ENCODE measurements around the gene RAB39B. TPM values are rescaled to one million over a fixed set of nuclear protein-coding genes. Genes with fewer than 3 reads are reported as not detected.
A peak's percentile ranks its signal among the peaks of the same experiment; 100 is the strongest.
"Not testable (repeated sequence)": the region's sequence is repeated elsewhere in the genome, so short reads cannot be mapped to it uniquely, and the experiment has no call there.

RAB39B gene
- total RNA-seq, 2 donors from 2014 or later = 10.2 to 10.3 TPM

- ATAC-seq (replicated peaks) = peak; percentile 61
- peaks cover 84% of the 10 kb centered on the region for H3K36me3 Mint-ChIP-seq (ENCODE audit: low read depth)
- peak overlapping the region; percentile 82 for H3K27ac Mint-ChIP-seq
- H3K27me3 Mint-ChIP-seq = no peaks in the 10 kb centered on the region
- peak overlapping the region; percentile 42 for H3K4me3 Mint-ChIP-seq
- H3K9me3 Mint-ChIP-seq = no peaks in the 10 kb centered on the region
- H3K4me1 Mint-ChIP-seq = peaks cover 17% of the 10 kb centered on the region
These were observed 33.1 kb downstream of the RAB39B start for GRCh38 chrX:155231163-155231562.

- H3K4me3 Mint-ChIP-seq = no peak overlapping the region
- no peak overlapping the region for H3K27ac Mint-ChIP-seq
- no peaks in the 10 kb centered on the region for H3K9me3 Mint-ChIP-seq
- peaks cover 5% of the 10 kb centered on the region for H3K4me1 Mint-ChIP-seq
- peaks cover 80% of the 10 kb centered on the region for H3K36me3 Mint-ChIP-seq (ENCODE audit: low read depth)
- no peak for ATAC-seq (replicated peaks)
- H3K27me3 Mint-ChIP-seq = no peaks in the 10 kb centered on the region
These were observed 38.5 kb downstream of the RAB39B start for GRCh38 chrX:155225774-155226173.

- peaks cover 62% of the 10 kb centered on the region for H3K36me3 Mint-ChIP-seq (ENCODE audit: low read depth)
- H3K4me1 Mint-ChIP-seq; H3K9me3 Mint-ChIP-seq; H3K4me3 Mint-ChIP-seq; H3K27me3 Mint-ChIP-seq; H3K27ac Mint-ChIP-seq; ATAC-seq (replicated peaks): not testable (repeated sequence)
These were observed 40.5 kb downstream of the RAB39B start for GRCh38 chrX:155223746-155224145.

- Mint-ChIP-seq H3K27me3 (no peaks in the 10 kb centered on the region), H3K4me1 (peaks cover 9% of the 10 kb centered on the region), H3K9me3 (no peaks in the 10 kb centered on the region), H3K27ac (no peak overlapping the region), H3K4me3 (no peak overlapping the region), H3K36me3 (ENCODE audit: low read depth) (peaks cover 47% of the 10 kb centered on the region)
- no peak for ATAC-seq (replicated peaks)
These were observed 42.9 kb downstream of the RAB39B start for GRCh38 chrX:155221351-155221750.

GRCh38 chrX:155218777-155219176 is 45.5 kb downstream of the RAB39B start:
- peak overlapping the region; percentile 67 for H3K27ac Mint-ChIP-seq
- H3K4me3 Mint-ChIP-seq = peak overlapping the region; percentile 93
- peaks cover 9% of the 10 kb centered on the region for H3K4me1 Mint-ChIP-seq
- no peak for ATAC-seq (replicated peaks)
- H3K9me3 Mint-ChIP-seq = no peaks in the 10 kb centered on the region
- peaks cover 27% of the 10 kb centered on the region for H3K36me3 Mint-ChIP-seq (ENCODE audit: low read depth)
- H3K27me3 Mint-ChIP-seq = no peaks in the 10 kb centered on the region

- H3K4me1 Mint-ChIP-seq = peaks cover 9% of the 10 kb centered on the region
- H3K27me3 Mint-ChIP-seq = no peaks in the 10 kb centered on the region
- H3K27ac Mint-ChIP-seq = peak overlapping the region; percentile 92
- no peak for ATAC-seq (replicated peaks)
- H3K36me3 Mint-ChIP-seq (ENCODE audit: low read depth) = peaks cover 15% of the 10 kb centered on the region
- H3K4me3 Mint-ChIP-seq = peak overlapping the region; percentile 93
- no peaks in the 10 kb centered on the region for H3K9me3 Mint-ChIP-seq
These were observed 47.3 kb downstream of the RAB39B start for GRCh38 chrX:155216940-155217440.

GRCh38 chrX:155216179-155216939 is 47.9 kb downstream of the RAB39B start, which contains the start of gene VBP1:
VBP1 (plus strand) TSS chrX:155216460; CDS start chrX:155216483, 23 bp downstream.
- no peaks in the 10 kb centered on the region for H3K9me3 Mint-ChIP-seq
- peaks cover 9% of the 10 kb centered on the region for H3K4me1 Mint-ChIP-seq
- H3K27ac Mint-ChIP-seq = peak within 1 kb of the TSS; percentile 92
- peaks cover 9% of the 10 kb centered on the region for H3K36me3 Mint-ChIP-seq (ENCODE audit: low read depth)
- ATAC-seq (replicated peaks) = peak; percentile 99
- H3K27me3 Mint-ChIP-seq = no peaks in the 10 kb centered on the region
- H3K4me3 Mint-ChIP-seq = peak within 1 kb of the TSS; percentile 93

- Mint-ChIP-seq H3K4me3 (peak overlapping the region; percentile 93), H3K27me3 (no peaks in the 10 kb centered on the region)
These were observed 48.7 kb downstream of the RAB39B start for GRCh38 chrX:155215443-155216178.

GRCh38 chrX:155213731-155214130 is 50.6 kb downstream of the RAB39B start:
- H3K36me3 Mint-ChIP-seq (ENCODE audit: low read depth) = peaks cover 4% of the 10 kb centered on the region
- peaks cover 5% of the 10 kb centered on the region for H3K4me1 Mint-ChIP-seq
- no peak overlapping the region for H3K4me3 Mint-ChIP-seq
- ATAC-seq (replicated peaks) = no peak
- no peaks in the 10 kb centered on the region for H3K27me3 Mint-ChIP-seq
- H3K27ac Mint-ChIP-seq = no peak overlapping the region
- no peaks in the 10 kb centered on the region for H3K9me3 Mint-ChIP-seq

More at GRCh38 chrX:155215443-155216178, 48.7 kb downstream of the RAB39B start:
- ATAC-seq (replicated peaks) = peak; percentile 42
- Mint-ChIP-seq H3K4me1 (peaks cover 9% of the 10 kb centered on the region), H3K9me3 (no peaks in the 10 kb centered on the region), H3K27ac (peak overlapping the region; percentile 92), H3K36me3 (ENCODE audit: low read depth) (peaks cover 6% of the 10 kb centered on the region)

- no peaks in the 10 kb centered on the region for H3K27me3 Mint-ChIP-seq
- H3K4me3 Mint-ChIP-seq = no peak overlapping the region
- ATAC-seq (replicated peaks) = no peak
- H3K27ac Mint-ChIP-seq = no peak overlapping the region
- H3K9me3 Mint-ChIP-seq = no peaks in the 10 kb centered on the region
- no peaks in the 10 kb centered on the region for H3K4me1 Mint-ChIP-seq
- H3K36me3 Mint-ChIP-seq (ENCODE audit: low read depth) = no peaks in the 10 kb centered on the region
These were observed 53.1 kb downstream of the RAB39B start for GRCh38 chrX:155211208-155211607.

Other genes with a start within 250 kb of the RAB39B start
- gene F8, start 241.8 kb downstream of the RAB39B start, total RNA-seq = 1 to 10 TPM; 5.6 to 7.9 TPM
- 10 to 100 TPM; 72.1 to 73.8 TPM for gene FUNDC2, start 237.6 kb downstream of the RAB39B start, total RNA-seq
- gene CMC4, start 193.4 kb downstream of the RAB39B start, total RNA-seq = 1 to 10 TPM; 3.2 to 7.1 TPM
- gene MTCP1, start 193.4 kb downstream of the RAB39B start, total RNA-seq = 10 to 100 TPM; 18.3 to 19.8 TPM
- gene BRCC3, start 193.0 kb downstream of the RAB39B start, total RNA-seq = 10 to 100 TPM; 29.1 to 48.7 TPM
- 10 to 100 TPM; 59.6 to 95.6 TPM for gene VBP1, start 48.0 kb downstream of the RAB39B start, total RNA-seq
- under 1 TPM in 1 of 2 donors, not detected in 1; 0.74 TPM for gene CLIC2, start 70.1 kb upstream of the RAB39B start, total RNA-seq
- not detected for gene F8A2, start 117.6 kb upstream of the RAB39B start, total RNA-seq
- gene F8A3, start 194.1 kb upstream of the RAB39B start, total RNA-seq = 10 to 100 TPM; 13.6 to 25.8 TPM

Data from activated T-helper 17 cell treated with anti-CD3 and anti-CD28 coated beads, Interleukin-2, amount 50 U/mL, for 72 hours (primary cell).